Stimulated activated CD8-positive, alpha-beta memory T cell treated with anti-CD3 and anti-CD28 coated beads, Interleukin-12 subunit alpha, Interleukin-12 subunit beta, amount 100 ng/mL, for 24 hours (primary cell): ENCODE results near the gene RIN3.

Experiments
- DNase-seq: peaks from one replicate; pipeline ENCODE4 v3.0.0-alpha.2; 2020; ENCODE audit errors: extremely low read depth

Gene RIN3

DNA sequence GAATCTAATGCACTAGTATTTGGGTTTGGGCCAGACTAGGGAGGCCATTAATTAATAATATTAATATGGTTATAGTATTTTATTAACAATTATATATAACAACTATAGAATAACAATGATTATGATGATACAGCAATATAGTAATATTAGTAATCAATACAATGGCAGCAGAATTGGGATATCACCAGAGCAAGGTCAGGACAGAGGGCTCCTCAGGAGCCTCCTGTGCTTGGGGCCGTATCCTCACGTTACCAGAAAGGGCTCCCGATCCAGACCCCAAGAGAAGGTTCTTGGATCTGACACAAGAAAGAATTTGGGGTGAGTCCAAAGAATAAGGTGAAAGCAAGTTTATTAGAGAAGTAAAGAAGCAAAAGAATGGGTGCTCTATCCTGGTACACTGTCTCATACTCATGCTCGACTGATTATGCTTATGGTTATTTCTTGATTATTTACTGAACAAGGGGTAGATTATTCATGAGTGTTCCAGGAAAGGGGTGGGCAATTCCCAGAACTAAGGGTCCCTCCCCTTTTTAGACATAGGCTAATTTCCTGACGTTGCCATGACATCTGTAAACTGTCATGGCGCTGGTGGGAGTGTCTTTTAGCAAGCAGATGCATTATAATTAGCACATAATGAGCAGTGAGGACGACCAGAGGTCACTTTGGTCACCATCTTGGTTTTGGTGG lies 61.6 kb downstream of the RIN3 start:
- no peak for DNase-seq

- DNase-seq = no peak
Observed at GRCh38 chr14:92575748-92576303, 62.2 kb downstream of the RIN3 start.

DNA sequence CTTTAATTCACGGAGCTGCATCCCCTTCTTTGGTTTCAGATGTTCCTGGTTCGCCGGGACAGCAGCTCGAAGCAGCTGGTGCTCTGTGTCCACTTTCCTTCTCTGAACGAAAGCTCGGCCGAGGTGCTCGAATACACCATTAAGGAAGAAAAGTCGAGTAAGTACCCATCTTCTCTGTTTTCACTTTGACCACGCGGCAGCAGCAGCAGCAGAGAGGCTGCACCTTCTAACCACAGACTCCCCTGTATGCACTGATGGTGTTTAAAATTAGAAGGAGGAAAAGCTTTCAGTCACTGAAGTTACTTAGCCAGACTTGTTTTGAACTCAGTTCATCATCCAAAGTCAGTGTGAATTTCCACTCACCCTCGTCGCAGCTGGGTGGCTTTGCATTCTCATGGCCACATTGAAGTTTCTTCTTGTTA lies 63.8 kb downstream of the RIN3 start:
- no peak for DNase-seq

GRCh38 chr14:92578511-92578910 lies 64.9 kb downstream of the RIN3 start:
- DNase-seq = no peak

DNA sequence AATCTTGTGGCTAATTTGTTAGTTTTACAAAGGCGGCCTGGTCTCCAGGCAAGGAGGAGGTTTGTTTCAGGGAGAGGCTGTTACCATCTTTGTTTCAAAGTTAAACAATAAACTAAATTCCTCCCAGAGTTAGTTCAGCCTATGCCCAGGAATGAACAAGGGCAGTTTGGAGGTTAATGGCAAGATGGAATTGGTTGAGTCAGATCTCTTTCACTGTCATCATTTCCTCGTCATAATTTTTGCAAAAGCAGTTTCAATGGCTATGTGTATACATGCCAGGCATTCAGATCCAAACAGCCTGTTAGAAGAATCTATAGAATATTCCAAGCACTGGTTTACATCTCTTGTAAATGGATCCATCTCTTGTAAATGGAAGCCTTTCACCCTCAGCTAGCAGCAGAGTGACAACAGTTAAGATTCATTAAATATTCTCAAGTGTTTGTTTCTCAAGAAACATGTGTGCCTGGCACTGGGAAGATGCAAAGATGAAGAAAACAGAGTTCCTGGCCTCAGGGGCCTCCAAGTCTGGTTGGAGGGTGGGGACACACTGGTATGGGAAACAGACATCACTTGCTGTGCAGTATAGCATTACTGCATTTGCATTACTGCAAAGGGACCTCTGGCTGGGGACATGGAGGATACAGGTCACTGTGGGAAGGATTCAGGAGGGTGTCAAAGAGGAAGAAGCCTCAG lies 65.8 kb downstream of the RIN3 start:
- DNase-seq = no peak

GRCh38 chr14:92581206-92581605 lies 67.6 kb downstream of the RIN3 start:
- DNase-seq = no peak

DNA sequence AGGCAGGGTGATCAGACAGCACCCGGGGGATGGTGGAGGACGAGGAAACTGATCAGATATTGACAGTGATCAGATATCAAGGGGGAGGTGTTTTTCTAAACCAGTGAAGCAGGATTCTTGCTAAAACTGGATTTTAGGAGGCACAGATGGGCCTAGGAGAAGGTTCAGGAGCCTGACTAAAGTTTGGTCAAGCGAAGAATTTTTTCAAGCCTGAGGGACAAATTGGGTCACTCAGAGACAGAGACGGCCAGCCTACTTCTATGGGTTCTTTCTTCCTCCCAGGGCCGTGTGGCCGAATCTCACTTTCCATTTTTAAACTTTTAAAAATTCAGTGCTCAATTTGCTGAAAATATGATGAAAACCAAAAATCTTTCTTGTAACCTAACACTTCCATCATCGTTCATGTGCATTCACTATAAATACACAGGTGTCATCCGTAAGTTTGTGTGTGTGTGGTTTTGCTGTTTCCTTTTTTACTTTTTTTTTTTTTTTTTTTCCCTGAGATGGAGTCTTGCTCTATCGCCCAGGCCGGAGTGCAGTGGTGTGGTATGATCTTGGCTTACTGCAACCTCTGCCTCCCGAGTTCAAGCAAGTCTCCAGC lies 68.5 kb downstream of the RIN3 start:
- DNase-seq = no peak

- no peak for DNase-seq
Observed at GRCh38 chr14:92582706-92583452, 69.3 kb downstream of the RIN3 start.

- DNase-seq = no peak
Observed at GRCh38 chr14:92584220-92584619, 70.6 kb downstream of the RIN3 start.

- no peak for DNase-seq
Observed at GRCh38 chr14:92584816-92585215, 71.2 kb downstream of the RIN3 start.

- DNase-seq = no peak
Observed at GRCh38 chr14:92585981-92586937, 72.7 kb downstream of the RIN3 start.

- no peak for DNase-seq
Observed at GRCh38 chr14:92586963-92587699, 73.5 kb downstream of the RIN3 start.

- DNase-seq = no peak
Observed at GRCh38 chr14:92587700-92588085, 74.1 kb downstream of the RIN3 start.

- DNase-seq = no peak
Observed at GRCh38 chr14:92589213-92589852, 75.8 kb downstream of the RIN3 start.

DNA sequence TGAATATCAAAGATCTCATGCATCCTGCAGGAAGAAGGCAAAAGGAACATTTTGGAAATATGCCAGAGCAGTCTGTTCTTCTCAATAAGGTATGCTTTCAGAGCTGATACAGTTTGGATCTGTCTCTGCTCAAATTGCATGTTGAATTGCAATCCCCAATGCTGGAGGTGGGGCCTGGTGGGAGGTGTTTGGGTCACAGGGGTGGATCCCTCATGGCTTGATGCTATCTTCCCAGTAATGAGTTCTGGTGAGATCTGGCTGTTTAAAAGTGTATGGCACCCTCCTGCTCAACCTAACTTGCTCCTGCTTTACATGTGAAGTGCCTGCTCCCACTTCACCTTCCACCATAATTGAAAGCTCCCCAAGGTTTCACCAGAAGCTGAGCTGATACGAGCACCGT lies 76.6 kb downstream of the RIN3 start:
- no peak for DNase-seq

DNA sequence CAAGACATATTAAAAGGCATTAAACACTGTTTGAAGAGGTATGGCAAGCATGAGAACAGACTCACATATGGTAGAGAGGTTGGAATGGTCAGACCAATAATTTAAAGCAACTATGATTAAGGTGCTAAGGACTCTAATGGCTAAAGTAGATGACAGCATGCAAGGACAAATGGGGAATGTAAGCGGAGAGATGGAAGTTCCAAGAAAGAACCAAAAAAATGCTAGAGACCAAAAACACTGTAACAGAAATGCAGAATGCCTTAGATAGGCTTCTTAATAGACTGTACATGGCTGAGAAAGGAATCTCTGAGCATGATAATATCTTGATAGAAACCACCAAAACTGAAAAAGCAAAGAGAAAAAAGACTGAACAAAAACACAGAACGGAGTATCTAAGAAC lies 77.4 kb downstream of the RIN3 start:
- no peak for DNase-seq

DNA sequence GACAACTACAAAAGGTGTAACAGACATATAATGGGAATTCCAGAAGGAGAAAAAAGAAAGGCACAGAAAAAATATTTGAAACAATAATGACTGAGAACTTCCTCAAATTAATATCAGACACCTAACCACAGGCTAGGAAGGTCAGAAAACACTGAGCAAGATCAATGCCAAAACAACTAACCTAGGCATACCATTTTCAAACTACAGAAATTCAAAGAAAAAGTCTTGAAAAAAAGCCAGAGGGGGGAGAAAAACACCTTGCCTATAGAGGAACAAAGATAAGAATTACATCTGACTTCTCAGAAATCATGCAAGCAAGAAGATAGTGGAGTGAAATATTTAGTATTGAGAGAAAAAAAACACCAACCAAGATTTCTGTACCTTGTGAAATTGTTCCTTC lies 77.8 kb downstream of the RIN3 start:
- DNase-seq = no peak

GRCh38 chr14:92595267-92595666 lies 81.7 kb downstream of the RIN3 start:
- DNase-seq = no peak

- DNase-seq = no peak
Observed at GRCh38 chr14:92596331-92596907, 82.8 kb downstream of the RIN3 start.
